ENCODE data around the gene GLB1L2.

The GLB1L2 gene

GRCh38 chr11:134377876-134378275 lies 46.1 kb downstream of the GLB1L2 start:
- Histone ChIP-seq H3K9me3 (ENCODE audit: control insufficient read depth, low read length) (no peaks in the 10 kb centered on the region), H3K4me3 (ENCODE audit: extremely low read depth, insufficient read depth, low read length, poor library complexity, severe bottlenecking) (no peak overlapping the region), H3K4me1 (ENCODE audit: control insufficient read depth, insufficient read depth, low read length, poor library complexity, severe bottlenecking) (no peaks in the 10 kb centered on the region), H3K36me3 (ENCODE audit: control insufficient read depth, insufficient read depth, low read length) (no peaks in the 10 kb centered on the region), H3K27ac (ENCODE audit: low read depth, low read length, severe bottlenecking) (no peak overlapping the region)
- WGBS, 2 experiments (ENCODE audit: insufficient coverage in 2 of 2): 85 to 93% methylated on average over 11 to 12 of the region's 14 CpGs

GRCh38 chr11:134379241-134379640 lies 47.5 kb downstream of the GLB1L2 start:
- WGBS, 2 experiments (ENCODE audit: insufficient coverage in 2 of 2): 100% methylated on average over 2 of the region's 2 CpGs; no CpG with 5 or more reads in 1 of the 2 experiments
- H3K4me3 ChIP-seq (ENCODE audit: extremely low read depth, insufficient read depth, low read length, poor library complexity, severe bottlenecking): no peak overlapping the region
- H3K27ac ChIP-seq (ENCODE audit: low read depth, low read length, severe bottlenecking): no peak overlapping the region
- no peaks in the 10 kb centered on the region for H3K9me3 ChIP-seq (ENCODE audit: control insufficient read depth, low read length)
- H3K4me1 ChIP-seq (ENCODE audit: control insufficient read depth, insufficient read depth, low read length, poor library complexity, severe bottlenecking): no peaks in the 10 kb centered on the region
- H3K36me3 ChIP-seq (ENCODE audit: control insufficient read depth, insufficient read depth, low read length): no peaks in the 10 kb centered on the region

GRCh38 chr11:134380229-134380628 lies 48.4 kb downstream of the GLB1L2 start:
- Histone ChIP-seq H3K4me1 (ENCODE audit: control insufficient read depth, insufficient read depth, low read length, poor library complexity, severe bottlenecking) (no peaks in the 10 kb centered on the region), H3K9me3 (ENCODE audit: control insufficient read depth, low read length) (no peaks in the 10 kb centered on the region), H3K4me3 (ENCODE audit: extremely low read depth, insufficient read depth, low read length, poor library complexity, severe bottlenecking) (no peak overlapping the region), H3K36me3 (ENCODE audit: control insufficient read depth, insufficient read depth, low read length) (no peaks in the 10 kb centered on the region), H3K27ac (ENCODE audit: low read depth, low read length, severe bottlenecking) (no peak overlapping the region)
- 89 to 93% methylated on average over 12 of the region's 12 CpGs for WGBS, 2 experiments (ENCODE audit: insufficient coverage in 2 of 2)

GRCh38 chr11:134380785-134381184 lies 49.0 kb downstream of the GLB1L2 start:
- no peaks in the 10 kb centered on the region for H3K9me3 ChIP-seq (ENCODE audit: control insufficient read depth, low read length)
- H3K4me1 ChIP-seq (ENCODE audit: control insufficient read depth, insufficient read depth, low read length, poor library complexity, severe bottlenecking): no peaks in the 10 kb centered on the region
- H3K4me3 ChIP-seq (ENCODE audit: extremely low read depth, insufficient read depth, low read length, poor library complexity, severe bottlenecking): no peak overlapping the region
- no peak overlapping the region for H3K27ac ChIP-seq (ENCODE audit: low read depth, low read length, severe bottlenecking)
- no peaks in the 10 kb centered on the region for H3K36me3 ChIP-seq (ENCODE audit: control insufficient read depth, insufficient read depth, low read length)
- 91 to 93% methylated on average over 4 of the region's 4 CpGs for WGBS, 2 experiments (ENCODE audit: insufficient coverage in 2 of 2)

- no peak overlapping the region for H3K4me3 ChIP-seq (ENCODE audit: extremely low read depth, insufficient read depth, low read length, poor library complexity, severe bottlenecking)
- no peaks in the 10 kb centered on the region for H3K9me3 ChIP-seq (ENCODE audit: control insufficient read depth, low read length)
- H3K27ac ChIP-seq (ENCODE audit: low read depth, low read length, severe bottlenecking): no peak overlapping the region
- no peaks in the 10 kb centered on the region for H3K36me3 ChIP-seq (ENCODE audit: control insufficient read depth, insufficient read depth, low read length)
- no peaks in the 10 kb centered on the region for H3K4me1 ChIP-seq (ENCODE audit: control insufficient read depth, insufficient read depth, low read length, poor library complexity, severe bottlenecking)
- 92 to 93% methylated on average over 4 to 5 of the region's 8 CpGs for WGBS, 2 experiments (ENCODE audit: insufficient coverage in 2 of 2)
Measured at GRCh38 chr11:134382257-134382656, 50.5 kb downstream of the GLB1L2 start.

GRCh38 chr11:134382830-134383229 lies 51.0 kb downstream of the GLB1L2 start:
- Histone ChIP-seq H3K4me3 (ENCODE audit: extremely low read depth, insufficient read depth, low read length, poor library complexity, severe bottlenecking) (no peak overlapping the region), H3K4me1 (ENCODE audit: control insufficient read depth, insufficient read depth, low read length, poor library complexity, severe bottlenecking) (no peaks in the 10 kb centered on the region), H3K27ac (ENCODE audit: low read depth, low read length, severe bottlenecking) (no peak overlapping the region), H3K36me3 (ENCODE audit: control insufficient read depth, insufficient read depth, low read length) (no peaks in the 10 kb centered on the region), H3K9me3 (ENCODE audit: control insufficient read depth, low read length) (no peaks in the 10 kb centered on the region)
- 97% methylated on average over 23 of the region's 24 CpGs for WGBS, 2 experiments (ENCODE audit: insufficient coverage in 2 of 2)

- Histone ChIP-seq H3K9me3 (ENCODE audit: control insufficient read depth, low read length) (no peaks in the 10 kb centered on the region), H3K4me3 (ENCODE audit: extremely low read depth, insufficient read depth, low read length, poor library complexity, severe bottlenecking) (no peak overlapping the region), H3K4me1 (ENCODE audit: control insufficient read depth, insufficient read depth, low read length, poor library complexity, severe bottlenecking) (no peaks in the 10 kb centered on the region), H3K36me3 (ENCODE audit: control insufficient read depth, insufficient read depth, low read length) (no peaks in the 10 kb centered on the region), H3K27ac (ENCODE audit: low read depth, low read length, severe bottlenecking) (no peak overlapping the region)
- WGBS, 2 experiments (ENCODE audit: insufficient coverage in 2 of 2): 96 to 97% methylated on average over 54 to 78 of the region's 78 CpGs
Measured at GRCh38 chr11:134383576-134384221, 51.9 kb downstream of the GLB1L2 start.

- WGBS, 2 experiments (ENCODE audit: insufficient coverage in 2 of 2): 93 to 98% methylated on average over 12 to 14 of the region's 14 CpGs
- H3K27ac ChIP-seq (ENCODE audit: low read depth, low read length, severe bottlenecking): no peak overlapping the region
- no peaks in the 10 kb centered on the region for H3K9me3 ChIP-seq (ENCODE audit: control insufficient read depth, low read length)
- no peaks in the 10 kb centered on the region for H3K4me1 ChIP-seq (ENCODE audit: control insufficient read depth, insufficient read depth, low read length, poor library complexity, severe bottlenecking)
- H3K4me3 ChIP-seq (ENCODE audit: extremely low read depth, insufficient read depth, low read length, poor library complexity, severe bottlenecking): no peak overlapping the region
- H3K36me3 ChIP-seq (ENCODE audit: control insufficient read depth, insufficient read depth, low read length): no peaks in the 10 kb centered on the region
Measured at GRCh38 chr11:134384406-134384805, 52.6 kb downstream of the GLB1L2 start.

GRCh38 chr11:134385171-134385570 lies 53.4 kb downstream of the GLB1L2 start:
- Histone ChIP-seq H3K9me3 (ENCODE audit: control insufficient read depth, low read length) (no peaks in the 10 kb centered on the region), H3K27ac (ENCODE audit: low read depth, low read length, severe bottlenecking) (no peak overlapping the region), H3K36me3 (ENCODE audit: control insufficient read depth, insufficient read depth, low read length) (no peaks in the 10 kb centered on the region), H3K4me3 (ENCODE audit: extremely low read depth, insufficient read depth, low read length, poor library complexity, severe bottlenecking) (no peak overlapping the region), H3K4me1 (ENCODE audit: control insufficient read depth, insufficient read depth, low read length, poor library complexity, severe bottlenecking) (no peaks in the 10 kb centered on the region)
- WGBS, 2 experiments (ENCODE audit: insufficient coverage in 2 of 2): 95 to 98% methylated on average over 14 to 15 of the region's 15 CpGs

- WGBS, 2 experiments (ENCODE audit: insufficient coverage in 2 of 2): 86 to 89% methylated on average over 14 to 18 of the region's 20 CpGs
- Histone ChIP-seq H3K36me3 (ENCODE audit: control insufficient read depth, insufficient read depth, low read length) (no peaks in the 10 kb centered on the region), H3K9me3 (ENCODE audit: control insufficient read depth, low read length) (no peaks in the 10 kb centered on the region), H3K27ac (ENCODE audit: low read depth, low read length, severe bottlenecking) (no peak overlapping the region), H3K4me1 (ENCODE audit: control insufficient read depth, insufficient read depth, low read length, poor library complexity, severe bottlenecking) (no peaks in the 10 kb centered on the region), H3K4me3 (ENCODE audit: extremely low read depth, insufficient read depth, low read length, poor library complexity, severe bottlenecking) (no peak overlapping the region)
Measured at GRCh38 chr11:134385774-134386565, 54.2 kb downstream of the GLB1L2 start.

GRCh38 chr11:134386945-134387344 lies 55.2 kb downstream of the GLB1L2 start:
- Histone ChIP-seq H3K4me3 (ENCODE audit: extremely low read depth, insufficient read depth, low read length, poor library complexity, severe bottlenecking) (no peak overlapping the region), H3K9me3 (ENCODE audit: control insufficient read depth, low read length) (no peaks in the 10 kb centered on the region), H3K27ac (ENCODE audit: low read depth, low read length, severe bottlenecking) (no peak overlapping the region), H3K4me1 (ENCODE audit: control insufficient read depth, insufficient read depth, low read length, poor library complexity, severe bottlenecking) (no peaks in the 10 kb centered on the region), H3K36me3 (ENCODE audit: control insufficient read depth, insufficient read depth, low read length) (no peaks in the 10 kb centered on the region)
- 81 to 82% methylated on average over 6 of the region's 6 CpGs for WGBS, 2 experiments (ENCODE audit: insufficient coverage in 2 of 2)
